SH-SY5Y (cell line): ENCODE results near the gene DGKQ.

ENCODE experiments used
- GATA2 ChIP-seq: IDR thresholded peaks from 2 replicates; pipeline ENCODE4 v1.6.1; 2011; ENCODE audit warnings: mild to moderate bottlenecking, low read depth, low read length
- GATA3 ChIP-seq: IDR thresholded peaks from 2 replicates; pipeline ENCODE4 v1.6.1; 2011; ENCODE audit warnings: low read depth, mild to moderate bottlenecking, low read length, moderate library complexity

DNA sequence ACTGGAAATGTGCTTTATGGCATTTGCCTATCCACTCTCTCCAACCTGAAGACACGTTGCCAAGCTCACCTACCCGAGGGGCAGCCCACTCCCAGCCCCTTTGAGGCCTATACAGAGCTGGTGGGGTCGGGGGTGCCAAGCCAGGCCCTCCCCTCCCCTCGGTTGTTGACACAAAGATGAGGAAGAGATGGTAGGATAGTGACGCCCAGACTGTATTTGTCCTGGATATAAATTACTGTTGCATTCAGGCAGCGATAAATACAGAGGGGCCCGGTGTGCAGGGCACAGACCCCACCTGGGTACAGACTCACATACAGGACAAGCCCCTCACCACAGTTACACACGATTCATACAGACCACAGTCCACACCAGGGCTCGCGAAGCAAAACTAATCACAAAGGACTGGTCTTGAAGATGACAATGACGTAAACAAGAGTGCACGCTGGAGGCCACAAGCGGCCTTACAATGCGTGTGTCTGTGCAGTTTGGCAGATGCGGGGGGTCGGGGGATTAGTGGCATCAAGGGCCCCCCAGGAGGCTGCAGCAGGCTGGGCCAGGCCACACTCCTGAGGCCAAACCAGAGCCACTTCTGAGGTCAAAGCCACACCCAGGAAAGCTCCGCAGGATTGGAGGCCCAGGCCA, 14.6 kb downstream of the DGKQ start:
- TF ChIP-seq GATA3 (no peak), GATA2 (no peak)
